HL-60 (cell line): ENCODE data around the gene COPE.

ENCODE experiments used
- GABPA ChIP-seq: IDR thresholded peaks from 2 replicates; pipeline ENCODE4 v1.6.1; 2012; ENCODE audit warnings: low read depth
- POLR2AphosphoS5 ChIP-seq: IDR thresholded peaks from 2 replicates; pipeline ENCODE4 v1.6.1; 2012; ENCODE audit warnings: low read depth
- SPI1 ChIP-seq: IDR thresholded peaks from 2 replicates; pipeline ENCODE4 v1.6.1; 2012; ENCODE audit warnings: low read depth, mild to moderate bottlenecking, borderline replicate concordance
- TF ChIP-seq, protein P1 (sequence below): IDR thresholded peaks from 2 replicates; pipeline ENCODE4 v1.6.1; 2012; ENCODE audit warnings: low read depth; ENCODE audit not compliant: insufficient replicate concordance
- TF ChIP-seq, protein P2 (sequence below): IDR thresholded peaks from one replicate; pipeline ENCODE4 v1.5.1; 2011; ENCODE audit warnings: low read length, control low read depth, inconsistent platforms; ENCODE audit not compliant: insufficient read depth

DNA sequence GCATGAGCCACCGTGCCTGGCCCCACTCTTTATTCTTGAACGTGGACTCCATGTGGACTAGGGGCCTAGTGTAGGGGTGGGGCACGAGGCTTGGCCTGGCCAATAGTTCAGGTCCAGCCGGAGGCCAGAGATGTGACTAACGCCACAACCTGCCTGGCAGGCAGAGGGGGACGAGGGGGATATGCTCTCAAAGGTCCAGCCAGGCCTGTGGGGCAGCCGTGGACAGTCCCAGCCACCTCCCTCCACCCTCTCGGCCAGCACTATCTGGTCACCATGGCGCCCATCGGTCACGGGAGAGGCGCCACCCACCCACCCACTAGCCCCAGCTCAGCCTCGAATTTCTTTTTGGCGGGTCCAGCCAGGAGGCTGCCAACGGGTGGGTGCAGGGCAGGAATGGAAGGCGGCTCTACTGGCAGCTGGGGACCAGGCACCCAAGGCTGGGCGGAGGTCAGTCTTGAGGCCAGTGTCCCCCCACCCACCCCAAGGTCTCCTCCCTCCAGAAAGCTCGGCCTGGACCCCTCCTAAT, 21.0 kb downstream of the COPE start:
- TF ChIP-seq, protein P1, sequence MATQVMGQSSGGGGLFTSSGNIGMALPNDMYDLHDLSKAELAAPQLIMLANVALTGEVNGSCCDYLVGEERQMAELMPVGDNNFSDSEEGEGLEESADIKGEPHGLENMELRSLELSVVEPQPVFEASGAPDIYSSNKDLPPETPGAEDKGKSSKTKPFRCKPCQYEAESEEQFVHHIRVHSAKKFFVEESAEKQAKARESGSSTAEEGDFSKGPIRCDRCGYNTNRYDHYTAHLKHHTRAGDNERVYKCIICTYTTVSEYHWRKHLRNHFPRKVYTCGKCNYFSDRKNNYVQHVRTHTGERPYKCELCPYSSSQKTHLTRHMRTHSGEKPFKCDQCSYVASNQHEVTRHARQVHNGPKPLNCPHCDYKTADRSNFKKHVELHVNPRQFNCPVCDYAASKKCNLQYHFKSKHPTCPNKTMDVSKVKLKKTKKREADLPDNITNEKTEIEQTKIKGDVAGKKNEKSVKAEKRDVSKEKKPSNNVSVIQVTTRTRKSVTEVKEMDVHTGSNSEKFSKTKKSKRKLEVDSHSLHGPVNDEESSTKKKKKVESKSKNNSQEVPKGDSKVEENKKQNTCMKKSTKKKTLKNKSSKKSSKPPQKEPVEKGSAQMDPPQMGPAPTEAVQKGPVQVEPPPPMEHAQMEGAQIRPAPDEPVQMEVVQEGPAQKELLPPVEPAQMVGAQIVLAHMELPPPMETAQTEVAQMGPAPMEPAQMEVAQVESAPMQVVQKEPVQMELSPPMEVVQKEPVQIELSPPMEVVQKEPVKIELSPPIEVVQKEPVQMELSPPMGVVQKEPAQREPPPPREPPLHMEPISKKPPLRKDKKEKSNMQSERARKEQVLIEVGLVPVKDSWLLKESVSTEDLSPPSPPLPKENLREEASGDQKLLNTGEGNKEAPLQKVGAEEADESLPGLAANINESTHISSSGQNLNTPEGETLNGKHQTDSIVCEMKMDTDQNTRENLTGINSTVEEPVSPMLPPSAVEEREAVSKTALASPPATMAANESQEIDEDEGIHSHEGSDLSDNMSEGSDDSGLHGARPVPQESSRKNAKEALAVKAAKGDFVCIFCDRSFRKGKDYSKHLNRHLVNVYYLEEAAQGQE = no peak
- TF ChIP-seq, protein P2, sequence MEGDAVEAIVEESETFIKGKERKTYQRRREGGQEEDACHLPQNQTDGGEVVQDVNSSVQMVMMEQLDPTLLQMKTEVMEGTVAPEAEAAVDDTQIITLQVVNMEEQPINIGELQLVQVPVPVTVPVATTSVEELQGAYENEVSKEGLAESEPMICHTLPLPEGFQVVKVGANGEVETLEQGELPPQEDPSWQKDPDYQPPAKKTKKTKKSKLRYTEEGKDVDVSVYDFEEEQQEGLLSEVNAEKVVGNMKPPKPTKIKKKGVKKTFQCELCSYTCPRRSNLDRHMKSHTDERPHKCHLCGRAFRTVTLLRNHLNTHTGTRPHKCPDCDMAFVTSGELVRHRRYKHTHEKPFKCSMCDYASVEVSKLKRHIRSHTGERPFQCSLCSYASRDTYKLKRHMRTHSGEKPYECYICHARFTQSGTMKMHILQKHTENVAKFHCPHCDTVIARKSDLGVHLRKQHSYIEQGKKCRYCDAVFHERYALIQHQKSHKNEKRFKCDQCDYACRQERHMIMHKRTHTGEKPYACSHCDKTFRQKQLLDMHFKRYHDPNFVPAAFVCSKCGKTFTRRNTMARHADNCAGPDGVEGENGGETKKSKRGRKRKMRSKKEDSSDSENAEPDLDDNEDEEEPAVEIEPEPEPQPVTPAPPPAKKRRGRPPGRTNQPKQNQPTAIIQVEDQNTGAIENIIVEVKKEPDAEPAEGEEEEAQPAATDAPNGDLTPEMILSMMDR = no peak
- TF ChIP-seq GABPA (no peak), SPI1 (no peak), POLR2AphosphoS5 (no peak)
